Ammon's horn (tissue), 1 donor: ENCODE results near the gene MIPOL1.
"Not testable (repeated sequence)": the region's sequence is repeated elsewhere in the genome, so short reads cannot be mapped to it uniquely, and the experiment has no call there.

Experiments used
- DNase-seq: peaks from one replicate; pipeline ENCODE4 v3.0.0-alpha.2; 2016; ENCODE audit warnings: low spot score

The MIPOL1 gene

DNA sequence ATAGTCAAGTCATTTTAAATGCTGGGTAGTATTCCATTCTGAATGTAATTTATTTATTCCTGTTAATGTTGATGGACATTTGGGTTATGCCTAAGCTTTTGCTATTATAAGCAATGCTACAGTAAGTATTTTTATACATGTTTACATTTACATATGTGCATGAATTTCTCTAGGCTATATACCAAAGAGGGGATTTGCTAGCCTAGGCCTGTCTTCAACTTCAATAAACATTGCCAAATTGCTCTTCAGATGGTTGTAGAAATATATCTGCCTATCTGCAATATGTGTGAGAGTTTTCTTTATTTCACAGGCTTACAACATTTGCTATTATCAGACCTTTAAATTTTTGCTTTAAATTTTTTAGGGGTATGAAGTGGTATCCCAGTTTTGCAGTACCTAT, 87.0 kb downstream of the MIPOL1 start:
- no peak for DNase-seq

DNA sequence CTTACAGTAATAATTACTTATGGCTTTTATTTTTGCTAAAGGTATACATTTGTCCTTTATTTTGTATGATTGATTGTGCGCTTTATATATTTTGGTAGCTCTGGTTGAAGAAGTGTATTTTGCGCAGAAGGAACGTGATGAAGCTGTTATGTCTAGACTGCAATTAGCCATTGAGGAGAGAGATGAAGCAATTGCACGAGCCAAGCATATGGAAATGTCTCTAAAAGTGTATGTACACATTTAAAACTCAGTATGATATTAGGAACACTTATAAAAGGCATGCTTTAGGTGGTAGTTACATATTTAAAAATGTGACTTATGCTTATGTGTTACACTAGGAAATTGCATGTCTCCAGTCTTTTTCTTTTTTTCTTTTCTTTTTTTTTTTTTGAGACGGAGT, 87.5 kb downstream of the MIPOL1 start:
- no peak for DNase-seq

DNA sequence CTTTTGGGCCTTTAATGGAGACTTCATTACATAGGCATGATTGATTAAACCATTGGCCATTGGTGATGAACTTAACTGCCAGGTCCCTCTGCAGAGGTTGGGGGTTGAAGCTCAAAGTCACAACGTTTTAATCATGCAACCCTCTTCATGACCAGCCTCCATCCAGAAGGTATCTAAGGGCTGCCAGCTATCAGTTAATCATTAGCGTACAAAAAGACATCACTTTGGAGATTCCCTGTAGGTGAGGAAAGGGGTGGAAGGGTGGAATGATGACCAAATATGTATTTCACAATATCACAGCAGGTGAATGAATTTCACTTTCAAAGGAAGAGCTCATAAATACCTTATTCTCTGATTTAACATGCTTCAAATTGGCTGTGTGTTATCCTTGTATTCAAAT, 92.0 kb downstream of the MIPOL1 start:
- DNase-seq: no peak

DNA sequence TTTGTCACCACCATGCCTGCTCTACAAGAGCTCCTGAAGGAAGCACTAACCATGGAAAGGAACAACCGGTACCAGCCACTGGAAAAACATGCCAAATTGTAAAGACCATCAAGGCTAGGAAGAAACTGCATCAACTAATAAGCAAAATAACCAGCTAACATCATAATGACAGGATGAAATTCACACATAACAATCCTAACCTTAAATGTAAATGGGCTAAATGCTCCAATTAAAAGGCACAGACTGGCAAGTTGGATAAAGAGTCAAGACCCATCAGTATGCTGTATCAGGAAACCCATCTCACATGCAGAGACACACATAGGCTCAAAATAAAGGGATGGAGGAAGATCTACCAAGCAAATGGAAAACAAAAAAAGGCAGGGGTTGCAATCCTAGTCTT, 97.5 kb downstream of the MIPOL1 start:
- DNase-seq: not testable (repeated sequence)

DNA sequence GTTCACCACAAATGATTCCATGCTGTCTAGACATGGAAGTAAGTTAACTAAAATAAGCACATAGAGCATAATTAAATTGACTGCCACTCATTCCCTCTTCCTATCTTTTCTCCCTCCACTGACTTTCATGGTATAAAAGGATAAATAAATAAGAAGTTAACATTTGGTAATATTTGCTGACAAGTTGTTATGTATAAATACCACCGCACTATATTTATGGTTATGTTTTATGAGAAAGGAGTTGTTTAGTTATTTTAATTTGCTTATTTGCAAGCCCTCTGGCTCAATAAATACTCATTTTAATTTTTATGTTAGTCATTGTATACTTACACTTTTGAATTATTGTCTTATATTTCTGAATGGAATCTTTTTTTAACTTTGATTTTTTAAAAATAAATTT, 113.5 kb downstream of the MIPOL1 start:
- DNase-seq: no peak

DNA sequence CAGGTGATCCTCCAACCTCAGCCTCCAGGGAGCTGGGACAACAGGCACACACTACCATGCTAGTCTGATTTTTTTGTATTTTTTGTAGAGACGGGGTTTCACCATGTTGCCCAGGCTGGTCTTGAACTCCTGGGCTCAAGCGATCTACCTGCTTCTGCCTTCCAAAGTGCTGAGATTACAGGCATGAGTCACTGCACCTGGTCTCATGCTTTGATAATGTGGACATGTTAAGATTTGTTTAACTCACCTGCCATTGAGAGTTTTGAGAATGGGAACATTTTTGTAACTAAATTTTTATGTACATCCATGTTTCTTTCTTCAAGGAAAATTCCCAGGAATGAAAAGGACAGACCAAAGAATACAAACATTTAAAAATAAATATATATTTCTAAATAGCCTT, 121.2 kb downstream of the MIPOL1 start:
- no peak for DNase-seq

DNA sequence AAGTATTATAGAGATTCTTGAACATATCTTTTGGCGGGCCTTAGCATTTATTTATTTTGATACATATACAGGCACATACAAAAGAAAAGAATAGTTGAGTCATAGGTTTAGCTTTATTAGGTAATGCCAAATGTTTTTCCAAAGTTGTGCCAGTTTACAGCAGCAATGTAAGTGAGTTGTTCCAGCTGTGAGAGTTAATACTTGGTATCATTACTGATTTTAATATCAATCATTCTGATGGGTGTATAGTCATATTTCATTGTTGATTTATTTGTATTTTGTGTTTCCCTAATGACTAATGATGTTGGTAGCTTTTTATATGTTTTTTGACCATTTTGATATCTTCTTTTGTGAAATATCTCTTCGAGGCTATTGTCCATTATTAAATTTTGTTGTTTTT, 122.4 kb downstream of the MIPOL1 start:
- no peak for DNase-seq

DNA sequence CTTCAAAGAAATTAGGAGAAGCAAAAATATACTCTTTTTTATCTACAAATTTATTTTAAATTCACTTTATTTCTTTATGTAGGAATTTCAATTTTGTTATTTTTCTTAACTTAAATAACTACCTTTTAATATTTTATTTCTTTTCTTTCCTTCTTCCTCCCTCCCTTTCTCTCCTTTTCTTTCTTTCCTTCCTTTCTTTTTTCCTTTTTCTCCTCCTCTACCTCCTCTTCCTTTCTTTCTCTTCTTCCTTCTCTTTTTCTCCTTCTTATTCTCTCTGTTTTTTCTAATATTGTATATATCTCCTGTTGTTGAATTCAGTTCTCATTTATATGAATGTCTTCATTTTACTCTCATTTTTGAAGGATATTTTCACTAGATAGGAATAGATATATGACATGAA, 127.6 kb downstream of the MIPOL1 start:
- no peak for DNase-seq

DNA sequence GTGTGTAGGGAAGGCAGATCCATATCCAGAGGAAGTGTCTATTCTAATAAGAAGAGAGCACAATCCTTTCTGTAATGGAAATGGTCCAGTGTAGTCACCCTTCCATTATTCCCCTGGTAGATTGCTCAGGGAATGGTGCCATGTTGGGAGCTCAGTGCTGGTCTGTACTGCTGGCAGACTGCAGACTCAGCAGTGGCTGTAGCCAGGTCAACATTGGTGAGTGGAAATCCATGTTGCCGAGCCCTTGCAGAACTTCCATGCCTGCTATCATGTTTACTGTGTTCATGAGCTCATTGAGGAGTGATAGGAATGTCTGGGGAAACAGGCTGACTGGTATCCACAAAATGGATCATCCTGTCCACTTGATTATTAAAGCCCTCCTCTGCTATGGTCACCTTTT, 128.7 kb downstream of the MIPOL1 start:
- no peak for DNase-seq

DNA sequence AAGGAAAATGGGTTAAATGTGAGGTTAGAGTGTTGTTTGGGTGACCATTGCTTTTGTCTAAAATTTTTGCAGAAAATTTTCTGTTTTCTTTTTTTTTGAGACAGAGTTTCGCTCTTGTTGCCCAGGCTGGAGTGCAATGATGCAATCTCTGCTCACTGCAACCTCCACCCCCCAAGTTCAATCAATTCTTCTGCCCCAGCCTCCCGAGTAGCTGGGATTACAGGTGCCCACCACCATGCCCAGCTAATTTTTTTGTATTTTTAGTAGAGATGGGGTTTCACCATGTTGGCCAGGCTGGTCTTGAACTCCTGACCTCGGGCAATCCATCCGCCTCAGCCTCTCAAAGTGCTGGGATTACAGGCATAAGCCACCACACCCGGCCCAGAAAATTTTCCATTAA, 130.2 kb downstream of the MIPOL1 start:
- not testable (repeated sequence) for DNase-seq

DNA sequence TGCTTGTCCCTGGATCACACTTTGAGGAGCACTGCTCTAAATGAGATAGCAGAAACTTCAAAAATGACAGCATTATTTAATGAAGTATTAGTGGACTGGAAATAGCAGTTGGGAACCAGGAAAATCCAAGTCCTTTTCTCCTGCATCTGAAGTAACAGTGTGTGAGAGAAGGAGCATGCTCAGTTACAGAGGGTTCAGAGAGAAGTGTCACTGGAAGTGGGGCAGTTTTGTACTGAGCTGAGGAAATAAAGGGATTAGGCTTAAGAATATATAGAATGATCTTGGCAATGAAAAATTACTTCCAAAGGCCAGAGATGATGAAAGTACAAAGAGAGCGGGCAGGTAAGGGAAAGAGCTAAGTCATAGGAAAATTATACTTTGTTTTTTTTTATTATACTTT, 130.9 kb downstream of the MIPOL1 start:
- no peak for DNase-seq

DNA sequence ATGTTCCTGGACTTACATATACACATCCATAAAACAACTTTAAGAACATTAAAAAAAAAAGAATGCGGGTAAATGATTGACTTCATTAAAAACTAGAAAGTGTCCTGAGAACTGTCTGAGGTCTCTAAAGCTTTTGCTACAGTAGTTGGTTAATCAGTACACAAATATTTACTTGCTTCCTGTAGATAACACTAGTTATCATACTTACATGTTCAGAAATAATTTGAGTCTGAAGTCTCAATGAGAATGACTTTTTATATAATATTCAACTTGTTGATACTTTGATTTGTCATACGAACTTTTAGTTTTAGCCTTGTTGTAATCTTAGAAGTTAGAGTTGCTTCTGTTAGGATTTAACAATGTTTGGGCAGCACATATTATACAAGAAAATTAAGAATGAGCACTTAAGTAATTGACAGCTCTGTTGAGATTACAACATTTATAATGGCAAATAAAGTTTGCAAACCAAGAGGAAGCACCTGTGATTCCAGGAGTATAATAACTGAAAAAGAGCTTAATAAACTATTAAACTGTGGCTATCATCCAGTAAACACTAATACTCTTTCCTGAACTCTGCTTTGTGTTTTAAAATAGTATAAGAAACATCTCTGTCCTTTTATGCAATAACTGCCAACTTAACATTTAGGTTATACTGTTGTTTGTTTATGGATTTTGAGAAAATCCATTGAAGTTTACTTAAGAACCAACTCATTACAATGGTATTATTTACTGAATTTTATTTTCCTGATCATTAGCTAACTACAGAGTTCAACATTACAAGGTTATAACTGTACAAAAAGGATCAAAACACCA, 131.7 kb downstream of the MIPOL1 start:
- no peak for DNase-seq

DNA sequence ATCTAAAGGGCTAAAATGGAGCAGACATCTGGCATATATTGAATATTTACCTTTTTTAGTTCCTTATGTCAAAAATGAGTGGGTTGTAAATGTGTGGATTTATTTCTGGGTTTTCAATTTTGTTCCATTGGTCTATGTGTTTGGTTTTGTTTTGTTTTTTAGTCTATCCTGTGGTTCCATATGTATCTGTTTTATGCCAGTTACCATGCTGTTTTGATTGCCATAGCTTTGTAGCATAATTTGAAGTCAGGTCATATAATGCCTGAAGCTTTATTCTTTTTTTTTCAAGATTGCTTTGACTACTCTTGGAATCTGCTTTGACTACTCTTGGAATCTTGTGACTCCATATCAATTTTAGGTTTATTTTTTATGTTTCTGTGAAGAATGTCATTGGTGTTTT, 133.2 kb downstream of the MIPOL1 start:
- DNase-seq: no peak

DNA sequence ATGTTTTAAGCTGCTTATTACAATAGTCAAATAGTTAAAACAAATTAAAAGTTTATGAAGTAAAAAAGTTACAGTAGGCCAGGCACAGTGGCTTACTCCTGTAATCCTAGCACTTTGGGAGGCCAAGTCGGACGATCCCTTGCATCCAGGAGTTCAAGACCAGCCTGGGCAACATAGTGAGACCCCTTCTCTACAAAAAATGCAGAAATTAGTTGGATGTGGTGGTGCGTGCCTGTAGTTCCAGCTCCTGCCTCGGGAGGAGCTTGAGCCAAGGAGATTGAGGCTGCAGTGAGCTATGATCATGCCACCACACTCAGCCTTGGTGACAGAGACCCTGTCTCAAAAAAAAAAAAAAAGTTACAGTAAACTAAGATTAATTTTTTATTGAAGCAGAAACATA, 142.6 kb downstream of the MIPOL1 start:
- no peak for DNase-seq

DNA sequence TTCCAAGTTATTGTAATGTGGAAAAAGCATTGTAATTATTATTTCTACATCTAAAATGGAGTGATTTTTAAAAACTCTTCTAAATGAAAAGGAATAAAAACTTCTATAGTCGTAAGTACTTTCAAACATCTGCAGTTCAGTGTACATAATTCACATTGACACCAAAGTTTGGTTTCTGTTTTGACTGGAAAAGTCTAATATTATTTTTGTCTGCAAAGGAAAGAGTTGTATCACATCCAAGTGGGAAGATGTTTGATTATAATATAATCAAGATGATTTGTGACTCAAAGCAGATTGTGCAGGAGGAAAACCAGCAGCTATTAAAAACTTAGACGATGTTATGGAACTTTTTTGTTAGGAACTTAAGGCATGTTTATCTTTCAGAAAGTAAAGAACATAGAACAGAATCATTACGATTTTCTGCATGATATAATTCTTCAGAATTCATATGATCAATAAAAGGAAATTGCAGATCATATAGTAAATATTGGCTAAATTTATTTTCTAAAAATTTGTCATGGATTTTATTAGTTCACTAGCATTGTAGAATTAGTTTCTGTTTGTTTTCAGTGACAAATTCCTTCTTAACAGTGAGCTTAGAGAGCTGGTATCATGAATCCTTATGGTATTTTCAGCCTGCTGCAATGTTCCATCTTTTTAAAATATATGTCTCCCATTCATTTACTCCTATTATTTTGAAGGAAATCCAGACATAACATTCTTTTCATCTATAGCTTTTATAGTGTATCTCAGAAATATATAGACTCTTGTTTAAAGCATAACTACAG, 145.8 kb downstream of the MIPOL1 start:
- DNase-seq: no peak

DNA sequence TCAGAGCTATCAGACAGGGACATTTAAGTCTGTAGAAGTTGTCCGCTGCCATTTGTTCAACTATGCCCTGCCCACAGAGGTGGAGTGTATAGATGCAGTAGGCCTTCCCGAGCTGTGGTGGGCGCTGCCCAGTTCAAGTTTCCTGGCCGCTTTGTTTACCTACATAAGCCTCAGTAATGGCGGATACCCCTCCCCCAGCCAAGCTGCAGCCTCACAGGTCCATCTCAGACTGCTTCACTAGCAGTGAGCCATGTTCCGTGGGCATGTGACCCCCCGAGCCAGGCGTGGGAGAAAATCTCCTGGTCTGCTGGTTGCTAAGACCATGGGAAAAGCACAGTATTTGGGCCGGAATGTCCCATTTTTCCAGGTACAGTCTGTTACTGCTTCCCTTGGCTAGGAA, 165.9 kb downstream of the MIPOL1 start:
- no peak for DNase-seq

DNA sequence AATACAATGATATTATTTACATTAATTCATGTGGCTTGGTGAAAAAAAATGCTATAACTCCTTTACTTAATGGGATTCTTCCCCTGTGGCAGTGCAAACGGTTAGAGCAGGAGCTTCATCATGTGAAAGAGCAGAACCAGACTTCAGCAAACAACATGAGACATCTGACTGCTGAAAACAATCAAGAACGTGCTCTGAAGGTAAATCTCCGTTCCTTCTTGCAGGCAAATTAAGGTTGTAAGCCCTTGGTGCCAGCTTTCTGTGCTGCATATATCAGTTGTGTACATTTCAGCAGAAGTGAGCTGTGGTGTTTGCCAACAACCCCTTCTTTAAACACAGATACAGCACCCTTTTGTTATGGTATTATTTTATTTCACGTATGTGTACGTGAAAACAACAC, 171.7 kb downstream of the MIPOL1 start:
- no peak for DNase-seq

DNA sequence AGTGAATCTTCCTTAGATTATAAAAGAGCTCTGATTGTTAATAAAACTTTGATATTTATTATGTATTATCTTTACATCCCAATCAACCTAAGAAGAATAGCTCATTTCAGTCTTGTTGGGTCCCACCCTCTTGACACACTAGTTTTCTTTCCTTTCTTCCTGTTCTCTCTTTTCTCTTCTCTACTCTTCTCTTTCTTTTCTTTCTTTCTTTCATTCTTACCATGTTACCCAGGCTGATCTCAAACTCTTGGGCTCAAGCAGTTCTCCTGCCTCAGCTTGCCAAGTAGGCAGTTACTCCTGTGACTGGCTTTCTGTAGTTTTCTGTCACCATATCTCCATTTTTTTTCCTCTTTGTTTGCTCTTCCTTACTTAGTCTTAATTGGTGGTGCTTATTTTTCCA, 177.8 kb downstream of the MIPOL1 start:
- no peak for DNase-seq

DNA sequence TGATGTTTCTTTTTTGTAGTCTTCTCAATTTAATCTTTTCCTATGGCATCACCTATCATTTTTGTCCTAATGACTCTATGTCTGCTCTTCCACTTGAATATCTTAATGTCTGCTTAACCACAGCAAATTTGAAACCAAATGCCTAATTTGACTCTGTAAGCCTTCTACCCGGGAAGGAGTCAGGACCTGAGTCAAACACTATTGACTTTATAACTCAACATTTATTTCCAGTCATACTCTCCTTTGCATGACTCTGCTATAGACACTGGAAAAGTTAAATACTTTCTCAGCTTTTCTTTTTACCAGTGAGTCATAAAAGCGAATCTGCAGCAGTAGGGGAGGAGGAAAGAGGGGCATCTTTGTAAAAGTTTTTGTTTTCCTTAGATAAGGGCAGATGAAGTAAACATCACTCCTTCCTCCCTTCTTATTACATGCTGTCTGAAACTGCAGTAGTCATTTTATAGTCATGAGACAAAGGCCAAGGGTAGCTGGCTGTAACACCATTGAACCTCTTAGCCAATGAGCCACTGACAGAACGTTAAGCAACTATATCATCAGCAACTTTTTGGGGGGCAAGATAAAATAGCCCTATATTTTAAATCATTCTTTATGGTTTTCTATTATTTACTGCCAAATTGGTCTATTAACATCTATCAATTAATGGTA, 179.3 kb downstream of the MIPOL1 start:
- no peak for DNase-seq

DNA sequence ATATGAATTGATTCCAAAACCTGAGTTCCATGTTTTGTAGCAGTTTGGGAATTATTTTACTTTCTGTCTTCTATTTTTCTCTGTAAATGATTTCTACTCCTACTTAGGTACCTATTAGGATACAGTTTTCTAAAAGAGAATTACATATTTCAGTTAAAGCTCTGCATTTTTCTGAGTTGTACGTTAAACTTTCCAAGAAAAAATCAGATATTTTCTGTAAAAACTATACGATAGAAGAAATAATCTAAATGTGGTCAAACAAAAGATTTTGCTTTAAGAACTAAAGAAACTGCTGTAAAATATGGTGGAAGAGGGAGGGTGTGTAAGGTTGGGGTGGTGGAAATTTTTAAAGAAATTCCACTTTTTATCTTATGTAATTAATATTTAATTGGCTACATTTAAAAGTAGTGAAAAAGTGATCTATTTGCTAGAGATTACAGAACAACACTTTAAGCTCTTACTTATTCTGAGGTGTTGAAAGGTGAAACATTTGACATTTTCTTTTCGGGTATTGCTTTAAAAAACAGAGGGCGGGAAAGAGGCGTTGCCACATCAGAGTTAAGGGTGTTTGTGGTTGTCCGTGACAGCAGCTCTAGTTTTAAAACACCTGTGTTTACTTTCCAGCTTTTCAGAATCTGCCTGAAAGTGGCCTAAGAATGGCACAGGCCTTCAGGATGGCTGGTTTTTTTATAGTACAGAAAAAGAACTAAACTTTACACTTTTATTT, 187.3 kb downstream of the MIPOL1 start:
- no peak for DNase-seq

DNA sequence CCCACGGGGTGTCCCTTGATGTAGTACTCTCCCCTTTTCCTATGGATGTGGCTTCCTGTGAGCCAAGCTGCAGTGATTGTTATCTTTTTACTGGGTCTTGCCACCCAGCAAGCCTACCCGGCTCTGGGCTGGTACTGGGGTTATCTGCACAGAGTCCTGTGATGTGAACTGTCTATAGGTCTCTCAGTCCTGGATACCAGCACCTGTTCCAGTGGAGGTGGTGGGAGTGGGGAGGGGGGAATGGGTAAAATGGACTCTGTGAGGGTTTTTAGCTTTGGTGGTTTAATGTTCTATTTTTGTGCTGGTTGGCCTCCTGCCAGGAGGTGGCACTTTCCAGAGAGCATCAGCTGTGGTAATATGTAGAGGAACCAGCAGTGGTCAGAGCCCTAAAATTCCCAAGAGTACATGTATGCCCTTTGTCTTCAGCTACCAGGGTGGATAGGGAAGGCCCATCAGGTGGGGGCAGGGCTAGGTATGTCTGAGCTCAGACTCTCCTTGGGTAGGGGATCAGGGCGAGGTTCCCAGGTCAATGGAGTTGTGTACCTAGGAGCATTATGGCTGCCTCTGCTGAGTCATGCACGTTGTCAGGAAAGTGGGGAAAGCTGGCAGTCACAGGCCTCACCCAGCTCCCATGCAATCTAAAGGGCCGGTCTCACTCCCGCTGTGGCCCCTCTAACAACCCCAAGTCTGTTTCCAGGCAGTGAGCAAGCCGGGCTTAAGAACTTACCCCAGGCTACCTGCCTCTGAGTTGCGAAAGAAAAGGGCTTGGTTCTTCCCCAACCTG, 199.6 kb downstream of the MIPOL1 start:
- DNase-seq: not testable (repeated sequence)

DNA sequence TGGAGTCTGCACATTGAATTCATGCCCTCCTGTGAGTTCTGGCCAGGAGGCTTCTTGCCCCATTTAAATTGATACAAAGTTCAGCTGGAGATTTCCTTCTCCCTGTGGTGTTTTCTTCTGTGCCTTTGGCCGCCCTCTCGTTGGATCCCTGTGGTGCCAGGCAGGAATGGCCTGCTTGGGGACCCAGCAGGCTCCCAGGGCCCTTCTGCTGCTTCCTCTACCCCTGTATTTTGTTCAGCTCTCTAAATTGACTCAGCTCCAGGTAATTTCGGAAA, 200.1 kb downstream of the MIPOL1 start:
- no peak for DNase-seq
